ENCODE results near the gene FARP1.

The FARP1 gene

GRCh38 chr13:98141509-98142379, 1.1 kb upstream of the FARP1 start:
- DNase-seq: no peak

- DNase-seq: peak; percentile 37
Observed at GRCh38 chr13:98143157-98143553, 261 bp downstream of the FARP1 start.

- no peak for DNase-seq
Observed at GRCh38 chr13:98143601-98144026, 720 bp downstream of the FARP1 start.

GRCh38 chr13:98144027-98144741, 1.3 kb downstream of the FARP1 start:
- DNase-seq: no peak

GRCh38 chr13:98144801-98145350, 2.0 kb downstream of the FARP1 start:
- no peak for DNase-seq

GRCh38 chr13:98147521-98147920, 4.6 kb downstream of the FARP1 start:
- DNase-seq: no peak

- no peak for DNase-seq
Observed at GRCh38 chr13:98150832-98151479, 8.1 kb downstream of the FARP1 start.

- DNase-seq: no peak
Observed at GRCh38 chr13:98155475-98156109, 12.7 kb downstream of the FARP1 start.

GRCh38 chr13:98156259-98156658, 13.4 kb downstream of the FARP1 start:
- DNase-seq: no peak

- no peak for DNase-seq
Observed at GRCh38 chr13:98157188-98157587, 14.3 kb downstream of the FARP1 start.

GRCh38 chr13:98157609-98158008, 14.7 kb downstream of the FARP1 start:
- no peak for DNase-seq

GRCh38 chr13:98158172-98158899, 15.4 kb downstream of the FARP1 start:
- no peak for DNase-seq

GRCh38 chr13:98162935-98163334, 20.0 kb downstream of the FARP1 start:
- no peak for DNase-seq

GRCh38 chr13:98169331-98169730, 26.4 kb downstream of the FARP1 start:
- DNase-seq: no peak

- no peak for DNase-seq
Observed at GRCh38 chr13:98171900-98172589, 29.2 kb downstream of the FARP1 start.

- DNase-seq: no peak
Observed at GRCh38 chr13:98172590-98173422, 29.9 kb downstream of the FARP1 start.

- DNase-seq: peak; percentile 58
Observed at GRCh38 chr13:98173431-98174152, 30.7 kb downstream of the FARP1 start.

GRCh38 chr13:98174307-98174706, 31.4 kb downstream of the FARP1 start:
- no peak for DNase-seq

- no peak for DNase-seq
Observed at GRCh38 chr13:98175043-98175442, 32.1 kb downstream of the FARP1 start.

GRCh38 chr13:98175823-98176222, 32.9 kb downstream of the FARP1 start:
- no peak for DNase-seq
